H54 (cell line): ENCODE results near the gene SNTB2.
"Not testable (repeated sequence)": the region's sequence is repeated elsewhere in the genome, so short reads cannot be mapped to it uniquely, and the experiment has no call there.

Experiments used
- DNase-seq: peaks from one replicate; pipeline ENCODE4 v3.0.0; 2011; ENCODE audit warnings: low spot score, mixed read lengths; ENCODE audit not compliant: insufficient read length
- FAIRE-seq: peaks from 3 replicates; lab custom pipeline; 2011; peaks lifted over from hg19 to GRCh38; lab: Jason Lieb, UNC
- POLR2A ChIP-seq: IDR thresholded peaks from 2 replicates; pipeline ENCODE4 v1.6.1; 2011; ENCODE audit warnings: low read depth, mild to moderate bottlenecking, low read length

SNTB2 gene

DNA sequence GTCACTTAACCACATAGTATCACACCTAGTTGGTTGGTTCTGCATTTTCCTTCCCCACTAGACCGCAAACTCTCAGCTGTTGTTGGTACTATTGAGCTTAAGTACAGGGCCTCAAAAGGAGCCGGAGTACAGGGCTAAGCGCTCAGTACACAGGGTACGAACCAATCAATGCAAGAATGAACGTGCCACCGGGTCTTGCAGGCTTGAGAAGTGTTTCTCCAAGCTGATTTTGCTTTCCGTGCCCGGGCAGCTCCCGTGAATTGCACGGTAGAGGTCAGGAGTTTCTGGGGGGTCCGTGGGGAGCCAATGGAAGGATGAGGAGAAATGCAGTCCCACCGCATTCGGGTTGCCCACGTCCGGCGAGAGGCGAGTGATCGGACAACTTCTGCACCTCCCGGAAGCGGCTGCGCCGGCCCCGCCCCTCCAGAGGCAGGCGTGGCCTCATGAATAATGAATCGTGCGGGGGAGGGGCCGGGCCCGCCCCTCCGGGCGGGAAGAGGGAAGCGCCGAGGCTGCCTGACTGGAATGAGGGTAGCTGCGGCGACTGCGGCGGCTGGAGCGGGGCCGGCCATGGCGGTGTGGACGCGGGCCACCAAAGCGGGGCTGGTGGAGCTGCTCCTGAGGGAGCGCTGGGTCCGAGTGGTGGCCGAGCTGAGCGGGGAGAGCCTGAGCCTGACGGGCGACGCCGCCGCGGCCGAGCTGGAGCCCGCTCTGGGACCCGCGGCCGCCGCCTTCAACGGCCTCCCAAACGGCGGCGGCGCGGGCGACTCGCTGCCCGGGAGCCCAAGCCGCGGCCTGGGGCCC lies at the start of gene SNTB2:
SNTB2 (plus strand) TSS at position 523 of the 804 bp plus-strand sequence; CDS start at position 526, 3 bp downstream.
- peak; percentile 82 for DNase-seq
- peak; percentile 96 for TF ChIP-seq POLR2A
- no peak for FAIRE-seq

DNA sequence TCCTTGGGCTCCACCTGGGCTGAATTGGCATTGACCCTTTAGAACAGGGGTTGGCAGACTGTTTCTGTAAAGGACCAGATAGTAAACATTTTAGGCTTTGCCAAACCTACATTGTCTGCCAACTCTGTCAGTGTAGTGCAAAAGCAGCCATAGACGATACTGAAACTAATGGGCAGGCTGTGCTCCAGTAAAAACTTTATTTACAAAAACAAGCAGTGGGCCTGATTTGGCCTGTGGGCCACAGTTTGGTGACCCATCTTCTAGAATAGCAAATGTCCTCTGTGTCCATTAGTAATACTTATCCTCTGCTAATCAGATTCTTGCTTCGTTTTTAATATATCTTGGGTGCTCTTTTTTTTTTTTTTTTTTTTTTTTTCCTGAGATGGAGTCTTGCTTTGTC lies 48.4 kb upstream of the SNTB2 start:
- no peak for FAIRE-seq
- TF ChIP-seq POLR2A, result no peak

DNA sequence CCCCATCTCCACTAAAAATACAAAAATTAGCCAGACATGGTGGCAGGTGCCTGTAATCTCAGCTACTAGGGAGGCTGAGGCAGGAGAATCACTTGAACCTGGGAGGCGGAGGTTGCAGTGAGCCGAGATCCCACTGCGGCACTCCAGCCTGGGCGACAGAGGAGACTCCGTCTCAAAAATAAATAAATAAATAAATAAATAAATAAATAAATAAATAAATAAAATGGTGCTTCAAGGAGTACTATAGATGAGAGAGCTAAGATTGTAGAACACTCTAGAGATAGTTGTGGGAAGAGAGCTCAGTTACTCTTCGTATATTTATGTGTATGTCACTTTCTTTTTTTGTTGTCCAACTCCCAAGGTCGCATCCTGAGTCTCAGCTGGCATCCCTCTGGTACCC lies 47.5 kb upstream of the SNTB2 start:
- DNase-seq, FAIRE-seq: not testable (repeated sequence)

More for the DNA sequence above, 48.4 kb upstream of the SNTB2 start:
- no peak for DNase-seq

DNA sequence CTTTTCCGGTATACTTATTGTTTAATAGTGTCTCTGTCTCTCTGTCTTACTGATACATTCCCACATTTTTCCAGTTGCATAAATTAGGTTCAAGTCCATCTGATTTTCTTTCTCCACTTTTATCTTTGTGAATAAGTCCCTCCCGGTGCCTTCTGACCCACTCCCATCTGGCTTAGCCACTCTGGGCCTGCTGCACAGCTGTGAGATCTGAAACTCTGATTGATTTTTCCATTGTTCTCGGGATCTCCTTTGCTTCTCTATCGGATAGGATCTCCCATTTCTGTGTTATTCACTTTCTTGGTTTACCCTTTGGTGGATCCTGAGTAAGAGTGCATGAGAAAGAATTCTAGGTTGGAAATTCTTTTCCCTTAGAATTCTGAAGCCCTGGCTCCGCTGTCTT lies 46.0 kb upstream of the SNTB2 start:
- no peak for DNase-seq
- no peak for FAIRE-seq
- no peak for TF ChIP-seq POLR2A

DNA sequence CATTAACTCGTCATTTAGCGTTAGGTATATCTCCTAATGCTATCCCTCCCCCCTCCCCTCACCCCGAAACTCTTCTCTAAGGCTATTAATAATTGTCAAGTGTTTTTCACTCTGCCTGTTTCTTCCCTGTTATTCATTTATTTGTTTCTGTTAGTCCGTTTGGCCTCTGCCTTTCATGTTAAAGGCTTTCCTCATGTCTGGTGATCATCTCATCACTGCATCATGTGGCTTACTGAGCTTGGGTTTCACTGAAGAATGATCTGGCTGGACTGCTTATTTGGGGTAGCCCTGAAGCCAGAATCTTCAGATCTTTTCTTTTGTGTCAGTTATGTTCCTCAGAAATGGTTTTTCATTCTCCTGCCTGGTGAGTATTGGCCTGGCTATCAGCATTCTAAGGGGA lies 45.0 kb upstream of the SNTB2 start:
- DNase-seq, result no peak
- no peak for FAIRE-seq
- no peak for TF ChIP-seq POLR2A

DNA sequence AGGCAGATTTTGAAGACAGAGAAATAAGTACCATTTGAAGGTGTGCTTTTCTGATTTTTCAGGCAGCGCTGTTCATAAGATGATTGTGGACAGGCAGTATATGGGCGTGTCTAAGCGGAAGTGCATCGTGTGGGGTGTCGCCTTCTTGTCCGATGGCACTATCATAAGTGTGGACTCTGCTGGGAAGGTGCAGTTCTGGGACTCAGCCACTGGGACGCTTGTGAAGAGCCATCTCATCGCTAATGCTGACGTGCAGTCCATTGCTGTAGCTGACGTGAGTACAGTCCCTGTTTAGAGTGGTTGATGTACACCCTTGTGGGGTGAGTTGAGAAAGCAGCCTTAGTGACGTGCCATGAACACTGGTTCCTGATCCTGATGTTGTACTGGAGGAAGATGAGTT lies 43.8 kb upstream of the SNTB2 start:
- DNase-seq, result no peak
- no peak for TF ChIP-seq POLR2A
- FAIRE-seq, result no peak

DNA sequence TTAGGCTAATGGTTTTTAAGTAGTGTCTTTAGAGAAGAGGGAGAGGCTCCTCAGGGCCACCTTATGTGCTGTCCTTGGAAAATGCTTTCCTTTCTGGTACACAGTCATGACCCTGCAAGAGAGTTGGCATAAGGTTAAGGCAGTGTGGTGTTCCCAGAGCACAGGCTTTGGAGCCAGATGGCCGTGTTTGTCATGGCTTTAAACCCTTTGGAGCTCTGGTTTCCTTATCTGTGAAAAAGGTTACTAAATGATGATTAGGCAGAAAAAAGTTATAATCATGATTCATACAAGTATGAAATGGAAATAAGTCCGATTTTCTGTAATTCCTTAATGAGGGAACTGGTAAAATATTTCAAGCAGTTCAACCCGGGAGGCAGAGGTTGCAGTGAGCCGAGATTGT lies 41.3 kb upstream of the SNTB2 start:
- no peak for DNase-seq
- no peak for TF ChIP-seq POLR2A
- FAIRE-seq, result no peak

DNA sequence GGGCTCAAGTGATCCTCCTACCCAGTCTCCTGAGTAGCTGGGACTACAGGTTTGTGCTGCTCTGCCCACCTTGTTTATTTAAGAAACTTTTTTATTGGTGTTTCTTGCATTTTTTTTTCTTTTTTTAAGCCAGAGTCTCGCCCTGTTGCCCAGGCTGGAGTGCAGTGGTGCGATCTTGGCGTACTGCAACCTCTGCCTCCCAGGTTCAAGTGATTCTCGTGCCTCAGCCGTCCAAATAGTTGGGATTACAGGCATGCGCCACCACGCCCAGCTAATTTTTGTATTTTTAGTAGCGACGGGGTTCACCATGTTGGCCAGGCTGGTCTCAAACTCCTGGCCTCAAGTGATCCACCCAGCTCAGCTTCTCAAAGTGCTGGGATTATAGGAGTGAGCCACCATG lies 37.3 kb upstream of the SNTB2 start:
- not testable (repeated sequence) for FAIRE-seq, DNase-seq

DNA sequence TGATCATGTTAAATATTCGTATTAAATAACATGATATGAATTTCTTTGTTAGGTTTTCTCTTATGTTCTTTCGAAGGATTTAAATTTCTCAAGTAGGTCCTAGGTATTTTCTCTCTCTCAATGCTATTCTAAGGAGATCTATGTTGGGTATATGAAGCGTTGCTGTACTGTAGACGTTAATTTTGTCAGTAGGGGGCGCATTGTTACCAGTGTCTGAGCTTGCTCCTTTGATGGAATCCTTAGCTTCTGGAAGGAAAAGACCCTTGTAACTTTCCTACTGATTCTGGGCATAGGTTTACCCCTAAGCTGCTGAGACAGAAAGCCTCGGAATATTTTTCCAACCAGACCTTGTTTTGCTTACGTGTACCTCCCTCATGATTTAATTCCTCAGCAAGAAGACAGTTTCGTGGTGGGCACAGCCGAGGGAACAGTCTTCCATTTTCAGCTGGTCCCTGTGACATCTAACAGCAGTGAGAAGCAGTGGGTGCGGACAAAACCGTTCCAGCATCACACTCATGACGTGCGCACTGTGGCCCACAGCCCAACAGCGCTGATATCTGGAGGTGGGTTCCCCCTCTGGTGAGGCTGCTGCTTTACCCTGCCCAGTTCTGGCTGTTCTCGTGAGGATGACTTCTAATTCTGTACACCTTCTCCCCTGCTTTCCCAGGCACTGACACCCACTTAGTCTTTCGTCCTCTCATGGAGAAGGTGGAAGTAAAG lies 36.7 kb upstream of the SNTB2 start:
- TF ChIP-seq POLR2A, result no peak
- FAIRE-seq (peak; percentile 55), DNase-seq (peak; percentile 42)

DNA sequence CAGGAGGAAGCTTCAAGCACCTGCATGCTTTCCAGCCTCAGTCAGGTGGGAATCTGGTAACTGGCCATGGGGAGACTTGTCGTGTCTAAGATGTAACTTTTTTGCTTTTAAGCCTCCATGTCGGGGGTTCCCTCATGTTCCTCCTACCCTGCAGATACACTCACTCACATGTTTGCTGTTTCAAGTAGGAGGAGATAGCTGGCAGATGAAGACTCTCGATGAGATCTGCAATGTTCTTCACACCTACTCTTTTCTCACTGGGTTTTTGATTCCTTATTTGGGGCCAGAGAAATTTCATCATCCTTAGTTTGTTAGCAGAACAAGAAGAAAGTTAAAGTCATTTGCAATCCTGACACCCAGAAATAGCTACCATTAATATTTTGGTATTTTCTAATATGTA lies 29.8 kb upstream of the SNTB2 start:
- FAIRE-seq (no peak), DNase-seq (no peak)
- no peak for TF ChIP-seq POLR2A

DNA sequence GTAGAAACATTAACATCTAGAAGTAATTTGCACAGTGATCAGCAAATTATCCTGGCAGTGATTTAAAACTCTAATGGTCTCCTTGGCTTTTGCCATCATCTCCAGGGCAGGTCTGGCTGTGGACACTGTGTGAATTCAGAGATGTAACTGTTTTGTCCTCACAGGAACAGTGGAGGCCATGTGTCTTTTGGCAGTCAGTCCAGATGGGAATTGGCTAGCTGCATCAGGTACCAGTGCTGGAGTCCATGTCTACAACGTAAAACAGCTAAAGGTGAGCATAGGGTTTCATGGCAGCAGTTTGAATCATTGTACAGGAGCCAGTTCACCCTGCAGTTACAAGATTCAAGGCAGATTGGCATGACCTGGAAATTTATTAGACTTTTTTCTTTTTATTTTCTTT lies 26.8 kb upstream of the SNTB2 start:
- DNase-seq (no peak), FAIRE-seq (no peak)
- no peak for TF ChIP-seq POLR2A

DNA sequence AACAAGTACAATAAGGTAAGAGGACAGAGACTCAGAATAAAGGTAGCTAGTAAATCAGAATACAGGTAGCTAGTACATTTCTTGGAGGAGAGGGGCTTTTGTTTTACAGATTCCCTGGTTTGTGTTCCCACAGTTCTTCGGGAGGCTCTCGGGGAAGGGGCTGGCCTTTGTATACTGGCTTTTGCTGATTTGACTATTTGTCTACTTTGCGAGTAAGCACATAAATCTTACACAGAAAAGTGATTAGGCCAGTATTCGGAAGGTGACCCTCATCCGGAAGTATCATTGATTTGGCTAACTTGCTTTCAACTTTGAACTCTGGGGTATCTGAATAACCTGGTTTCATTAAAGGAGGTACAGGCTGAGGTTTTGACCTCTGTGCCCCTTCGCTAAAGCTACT lies 21.4 kb upstream of the SNTB2 start:
- no peak for TF ChIP-seq POLR2A
- FAIRE-seq (no peak), DNase-seq (no peak)

DNA sequence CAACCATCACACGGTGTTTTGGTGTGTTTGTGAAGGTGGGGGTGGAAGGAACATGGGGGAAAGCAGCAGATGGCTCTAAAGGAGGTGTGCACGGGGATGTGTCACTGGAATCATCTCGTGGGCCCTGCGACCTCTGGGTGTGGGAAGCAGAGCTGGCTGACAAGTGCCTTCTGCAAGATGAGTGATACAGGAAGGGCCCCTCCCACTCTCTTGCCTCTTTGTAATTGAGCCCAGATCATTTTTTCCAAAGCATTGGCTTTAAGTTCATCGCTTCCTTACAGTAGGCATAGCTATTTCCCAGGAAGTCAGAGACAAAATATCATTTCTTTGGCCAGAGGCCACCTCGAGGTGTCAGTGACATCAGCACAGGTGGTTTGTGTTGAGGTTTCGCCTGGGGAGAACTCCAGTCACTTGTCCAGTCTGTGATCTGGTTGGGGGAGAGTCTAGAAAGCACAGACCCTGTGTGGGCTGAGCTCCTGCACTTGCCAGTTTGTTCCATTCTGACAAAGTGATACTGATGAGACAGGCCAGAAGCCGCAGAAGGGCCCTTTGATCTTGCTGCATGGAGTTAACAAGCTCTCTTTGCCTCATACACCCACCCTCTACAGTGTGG lies 20.6 kb upstream of the SNTB2 start:
- peak; percentile 86 for FAIRE-seq
- no peak for TF ChIP-seq POLR2A
- DNase-seq, result no peak
